NT2/D1 (cell line): ENCODE measurements around the gene CEBPB.

Source experiments
- SUZ12 ChIP-seq: IDR thresholded peaks from 2 replicates; pipeline ENCODE4 v1.6.1; 2011; ENCODE audit not compliant: insufficient read length, insufficient read depth; ENCODE audit errors: extremely low read depth
- YY1 ChIP-seq: IDR thresholded peaks from 2 replicates; pipeline ENCODE4 v1.6.1; 2011; ENCODE audit not compliant: insufficient read length, insufficient read depth
- ZNF274 ChIP-seq: IDR thresholded peaks from 2 replicates; pipeline ENCODE4 v1.6.1; 2011; ENCODE audit warnings: mild to moderate bottlenecking, low read depth, low read length

GRCh38 chr20:50242178-50242514 lies 51.5 kb downstream of the CEBPB start:
- TF ChIP-seq ZNF274 (no peak), SUZ12 (no peak), YY1 (no peak)
